WTC11 (cell line): Measurements from ENCODE around the gene SNX24.

Experiments
- CREM ChIP-seq: sonication (generic); formaldehyde crosslinking; IDR thresholded peaks from 2 replicates; pipeline ENCODE4 v1.8.1; 2022; ENCODE audit warnings: mild to moderate bottlenecking, missing genetic modification reagents, moderate library complexity
- CTCF ChIP-seq: fragments of 200-600 bp; IDR thresholded peaks from 2 replicates; pipeline ENCODE4 v1.8.0; 2022; ENCODE audit warnings: antibody characterized with exemption
- GABPB1 ChIP-seq: sonication (generic); formaldehyde crosslinking; IDR thresholded peaks from 2 replicates; pipeline ENCODE4 v1.8.1; 2023; ENCODE audit warnings: mild to moderate bottlenecking, missing genetic modification reagents
- IRF1 ChIP-seq: sonication (generic); formaldehyde crosslinking; IDR thresholded peaks from 2 replicates; pipeline ENCODE4 v1.8.0; 2023; ENCODE audit warnings: missing genetic modification reagents
- KAT7 ChIP-seq: sonication (generic); formaldehyde crosslinking; IDR thresholded peaks from 2 replicates; pipeline ENCODE4 v1.8.1; 2023; ENCODE audit warnings: missing genetic modification reagents, mild to moderate bottlenecking, borderline replicate concordance
- MAX ChIP-seq: sonication (generic); formaldehyde crosslinking; IDR thresholded peaks from 2 replicates; pipeline ENCODE4 v1.8.0; 2022; ENCODE audit warnings: mild to moderate bottlenecking, missing genetic modification reagents
- MXD4 ChIP-seq: fragments of 250-450 bp; sonication (Bioruptor Pico); IDR thresholded peaks from 2 replicates; pipeline ENCODE4 v1.8.0; 2021; ENCODE audit warnings: mild to moderate bottlenecking, moderate library complexity, borderline replicate concordance
- NR1H2 ChIP-seq: sonication (generic); formaldehyde crosslinking; IDR thresholded peaks from 2 replicates; pipeline ENCODE4 v1.9.0; 2021; ENCODE audit warnings: mild to moderate bottlenecking, moderate library complexity, missing genetic modification reagents
- NR2C2 ChIP-seq: sonication (generic); formaldehyde crosslinking; IDR thresholded peaks from 2 replicates; pipeline ENCODE4 v1.8.0; 2022; ENCODE audit warnings: mild to moderate bottlenecking, missing genetic modification reagents
- PREB ChIP-seq: sonication (generic); formaldehyde crosslinking; IDR thresholded peaks from 2 replicates; pipeline ENCODE4 v1.8.1; 2022; ENCODE audit warnings: mild to moderate bottlenecking, missing genetic modification reagents, moderate library complexity, borderline replicate concordance
- SMAD3 ChIP-seq: sonication (generic); formaldehyde crosslinking; IDR thresholded peaks from 2 replicates; pipeline ENCODE4 v1.8.0; 2022; ENCODE audit warnings: missing genetic modification reagents, mild to moderate bottlenecking, borderline replicate concordance
- TEAD4 ChIP-seq: sonication (generic); formaldehyde crosslinking; IDR thresholded peaks from 2 replicates; pipeline ENCODE4 v1.8.0; 2022; ENCODE audit warnings: mild to moderate bottlenecking, missing genetic modification reagents
- TF ChIP-seq, protein P1 (sequence below): sonication (generic); formaldehyde crosslinking; IDR thresholded peaks from 2 replicates; pipeline ENCODE4 v1.8.1; 2022; ENCODE audit warnings: low read depth, mild to moderate bottlenecking, moderate library complexity, missing genetic modification reagents, borderline replicate concordance
- TF ChIP-seq, protein P2 (sequence below): sonication (generic); formaldehyde crosslinking; IDR thresholded peaks from 2 replicates; pipeline ENCODE4 v1.8.0; 2022; ENCODE audit warnings: mild to moderate bottlenecking, missing genetic modification reagents

- TF ChIP-seq KAT7 (CRISPR knock-in tag) (no peak), CTCF (no peak), NR1H2 (no peak), PREB (CRISPR knock-in tag) (no peak), SMAD3 (CRISPR knock-in tag) (no peak), TEAD4 (CRISPR knock-in tag) (no peak), MXD4 (CRISPR knock-in tag) (no peak), CREM (no peak), GABPB1 (no peak), MAX (CRISPR knock-in tag) (no peak), IRF1 (CRISPR knock-in tag) (no peak), NR2C2 (no peak)
- TF ChIP-seq, protein P1, sequence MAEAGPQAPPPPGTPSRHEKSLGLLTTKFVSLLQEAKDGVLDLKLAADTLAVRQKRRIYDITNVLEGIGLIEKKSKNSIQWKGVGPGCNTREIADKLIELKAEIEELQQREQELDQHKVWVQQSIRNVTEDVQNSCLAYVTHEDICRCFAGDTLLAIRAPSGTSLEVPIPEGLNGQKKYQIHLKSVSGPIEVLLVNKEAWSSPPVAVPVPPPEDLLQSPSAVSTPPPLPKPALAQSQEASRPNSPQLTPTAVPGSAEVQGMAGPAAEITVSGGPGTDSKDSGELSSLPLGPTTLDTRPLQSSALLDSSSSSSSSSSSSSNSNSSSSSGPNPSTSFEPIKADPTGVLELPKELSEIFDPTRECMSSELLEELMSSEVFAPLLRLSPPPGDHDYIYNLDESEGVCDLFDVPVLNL (CRISPR knock-in tag) = no peak
- TF ChIP-seq, protein P2, sequence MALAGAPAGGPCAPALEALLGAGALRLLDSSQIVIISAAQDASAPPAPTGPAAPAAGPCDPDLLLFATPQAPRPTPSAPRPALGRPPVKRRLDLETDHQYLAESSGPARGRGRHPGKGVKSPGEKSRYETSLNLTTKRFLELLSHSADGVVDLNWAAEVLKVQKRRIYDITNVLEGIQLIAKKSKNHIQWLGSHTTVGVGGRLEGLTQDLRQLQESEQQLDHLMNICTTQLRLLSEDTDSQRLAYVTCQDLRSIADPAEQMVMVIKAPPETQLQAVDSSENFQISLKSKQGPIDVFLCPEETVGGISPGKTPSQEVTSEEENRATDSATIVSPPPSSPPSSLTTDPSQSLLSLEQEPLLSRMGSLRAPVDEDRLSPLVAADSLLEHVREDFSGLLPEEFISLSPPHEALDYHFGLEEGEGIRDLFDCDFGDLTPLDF (CRISPR knock-in tag) = no peak
These were observed 28.9 kb downstream of the SNX24 start for GRCh38 chr5:122874179-122874875.
